GDM1 (cell line): ENCODE measurements around the gene ECPAS.
"Not testable (repeated sequence)": the region's sequence is repeated elsewhere in the genome, so short reads cannot be mapped to it uniquely, and the experiment has no call there.

Source experiments
- DNase-seq: peaks from one replicate; lab custom pipeline; 2025; lab: John Stamatoyannopoulos, UW

Gene ECPAS

GRCh38 chr9:111349766-111350165 lies 134.4 kb downstream of the ECPAS start:
- no peak for DNase-seq

- DNase-seq: no peak
Observed at GRCh38 chr9:111348821-111349271, 135.3 kb downstream of the ECPAS start.

- not testable (repeated sequence) for DNase-seq
Observed at GRCh38 chr9:111334318-111334863, 149.8 kb downstream of the ECPAS start.

GRCh38 chr9:111330124-111330523 lies 154.1 kb downstream of the ECPAS start, which contains the start of gene OR2K2:
OR2K2 (minus strand) TSS chr9:111330224; CDS start chr9:111328433, 1,791 bp downstream.
- DNase-seq: no peak

GRCh38 chr9:111320631-111321030 lies 163.6 kb downstream of the ECPAS start:
- DNase-seq: no peak

GRCh38 chr9:111316796-111317195 lies 167.4 kb downstream of the ECPAS start:
- DNase-seq: no peak
